H9 (cell line): Measurements from ENCODE around the gene SLC29A4. TPM values are rescaled to one million over a fixed set of nuclear protein-coding genes. Genes with fewer than 3 reads are reported as not detected.

ENCODE experiments used
- DNase-seq: peaks from one replicate; pipeline ENCODE4 v3.0.0-alpha.2; 2017
- H2AFZ ChIP-seq: one replicate; pipeline ENCODE4 v1.6.1; 2013; ENCODE audit warnings: mild to moderate bottlenecking, low read length, control low read depth, moderate library complexity
- H2AK5ac ChIP-seq: 2 replicates; pipeline ENCODE4 v1.6.1; 2013; ENCODE audit warnings: low read length, control low read depth, mixed read lengths; ENCODE audit not compliant: insufficient read length
- H2BK120ac ChIP-seq: one replicate; pipeline ENCODE4 v1.6.1; 2013; ENCODE audit warnings: low read depth, mild to moderate bottlenecking, low read length, control low read depth, inconsistent platforms; ENCODE audit not compliant: poor library complexity, severe bottlenecking
- H2BK12ac ChIP-seq: 2 replicates; pipeline ENCODE4 v1.6.1; 2013; ENCODE audit warnings: low read length, control low read depth, mixed read lengths, low read depth; ENCODE audit not compliant: insufficient read length
- H2BK15ac ChIP-seq: 2 replicates; pipeline ENCODE4 v1.6.1; 2013; ENCODE audit warnings: low read depth, low read length, control low read depth
- H2BK20ac ChIP-seq: one replicate; pipeline ENCODE4 v1.6.1; 2013; ENCODE audit warnings: low read depth, mild to moderate bottlenecking, low read length, control low read depth, inconsistent platforms; ENCODE audit not compliant: poor library complexity, severe bottlenecking
- H2BK5ac ChIP-seq: 2 replicates; pipeline ENCODE4 v1.6.1; 2013; ENCODE audit warnings: low read length, control low read depth, mixed read lengths; ENCODE audit not compliant: insufficient read length
- H3K14ac ChIP-seq: 2 replicates; pipeline ENCODE4 v1.6.1; 2013; ENCODE audit warnings: low read length, control low read depth; ENCODE audit not compliant: insufficient read depth
- H3K18ac ChIP-seq: 2 replicates; pipeline ENCODE4 v1.6.1; 2013; ENCODE audit warnings: low read depth, mild to moderate bottlenecking, mixed read lengths, low read length, control low read depth; ENCODE audit not compliant: insufficient read length
- H3K23ac ChIP-seq: 2 replicates; pipeline ENCODE4 v1.6.1; 2013; ENCODE audit warnings: low read length, control low read depth, mixed read lengths, low read depth; ENCODE audit not compliant: insufficient read length
- H3K23me2 ChIP-seq: 2 replicates; pipeline ENCODE4 v1.6.1; 2013; ENCODE audit warnings: low read depth, mild to moderate bottlenecking, mixed read lengths, low read length, control low read depth; ENCODE audit not compliant: insufficient read length, poor library complexity, severe bottlenecking
- H3K27ac ChIP-seq: 2 replicates; pipeline ENCODE4 v1.5.1; 2013; ENCODE audit warnings: low read length, control low read depth, mixed read lengths, low read depth; ENCODE audit not compliant: insufficient read length
- H3K27me3 ChIP-seq: 2 replicates; pipeline ENCODE4 v1.6.1; 2013; ENCODE audit warnings: low read length, control low read depth, inconsistent platforms; ENCODE audit not compliant: insufficient read depth
- H3K4ac ChIP-seq: 2 replicates; pipeline ENCODE4 v1.6.1; 2013; ENCODE audit warnings: low read depth, mild to moderate bottlenecking, control low read depth, inconsistent platforms, low read length, moderate library complexity
- H3K4me1 ChIP-seq: 2 replicates; pipeline ENCODE4 v1.6.1; 2013; ENCODE audit warnings: low read length, control low read depth, inconsistent platforms; ENCODE audit not compliant: insufficient read depth
- H3K4me2 ChIP-seq: 2 replicates; pipeline ENCODE4 v1.6.1; 2013; ENCODE audit warnings: low read length, control low read depth, mixed read lengths; ENCODE audit not compliant: insufficient read length, insufficient read depth
- H3K56ac ChIP-seq: 2 replicates; pipeline ENCODE4 v1.6.1; 2013; ENCODE audit warnings: low read depth, mild to moderate bottlenecking, mixed read lengths, low read length, control low read depth; ENCODE audit not compliant: insufficient read length
- H3K79me1 ChIP-seq: 2 replicates; pipeline ENCODE4 v1.6.1; 2013; ENCODE audit warnings: low read depth, mild to moderate bottlenecking, moderate library complexity, low read length, control low read depth, inconsistent platforms; ENCODE audit not compliant: insufficient read depth, poor library complexity, severe bottlenecking
- H3K79me2 ChIP-seq: 2 replicates; pipeline ENCODE4 v1.6.1; 2013; ENCODE audit warnings: low read length, control low read depth, inconsistent platforms; ENCODE audit not compliant: insufficient read depth
- H3K9ac ChIP-seq: 2 replicates; pipeline ENCODE4 v1.6.1; 2013; ENCODE audit warnings: low read length, control low read depth, mixed read lengths; ENCODE audit not compliant: insufficient read length; ENCODE audit errors: extremely low read depth
- H3K9me3 ChIP-seq: one replicate; pipeline ENCODE4 v1.6.1; 2013; ENCODE audit warnings: low read depth, low read length, inconsistent platforms; ENCODE audit not compliant: control insufficient read depth
- H3T11ph ChIP-seq: one replicate; pipeline ENCODE4 v1.6.1; 2013; ENCODE audit warnings: mild to moderate bottlenecking, low read length, control low read depth, inconsistent platforms
- H4K20me1 ChIP-seq: one replicate; pipeline ENCODE4 v1.6.1; 2013; ENCODE audit not compliant: control insufficient read depth, insufficient read length, insufficient read depth
- H4K5ac ChIP-seq: 2 replicates; pipeline ENCODE4 v1.6.1; 2013; ENCODE audit warnings: low read depth, mild to moderate bottlenecking, mixed read lengths, low read length, control low read depth; ENCODE audit not compliant: insufficient read length
- H4K8ac ChIP-seq: replicated peaks from 2 replicates; pipeline ENCODE4 v1.6.1; 2013; ENCODE audit warnings: low read length, control low read depth, mixed read lengths, low read depth; ENCODE audit not compliant: insufficient read length
- H4K91ac ChIP-seq: 2 replicates; pipeline ENCODE4 v1.6.1; 2013; ENCODE audit warnings: low read depth, mild to moderate bottlenecking, moderate library complexity, mixed read lengths, low read length, control low read depth; ENCODE audit not compliant: insufficient read length
- H3K27ac Mint-ChIP-seq, 3 experiments: 2 replicates in 2 of 3; 3 replicates in 1 of 3; pipeline ENCODE4 v1.8.0; 2020 to 2021; ENCODE audit warnings: mixed read lengths in 3 of 3, mild to moderate bottlenecking in 1 of 3, moderate library complexity in 1 of 3
- H3K27me3 Mint-ChIP-seq: 2 replicates; pipeline ENCODE4 v1.8.0; 2021; ENCODE audit warnings: low read depth, mild to moderate bottlenecking, moderate library complexity, mixed read lengths
- H3K36me3 Mint-ChIP-seq, 3 experiments: 2 replicates in 2 of 3; 3 replicates in 1 of 3; pipeline ENCODE4 v1.8.0; 2020 to 2021; ENCODE audit warnings: low read depth in 3 of 3, mixed read lengths in 3 of 3; ENCODE audit not compliant: insufficient read depth in 1 of 3
- H3K4me1 Mint-ChIP-seq, 2 experiments: 2 replicates each; pipeline ENCODE4 v1.8.0; 2020; ENCODE audit warnings: mixed read lengths in 2 of 2
- H3K4me3 Mint-ChIP-seq, 2 experiments: 2 replicates in 1 of 2; 3 replicates in 1 of 2; pipeline ENCODE4 v1.8.0; 2020 to 2021; ENCODE audit warnings: mild to moderate bottlenecking in 2 of 2, mixed read lengths in 2 of 2, moderate library complexity in 1 of 2
- H3K9me3 Mint-ChIP-seq, 2 experiments: 2 replicates in 1 of 2; 3 replicates in 1 of 2; pipeline ENCODE4 v1.8.0; 2020; ENCODE audit warnings: mild to moderate bottlenecking in 2 of 2, mixed read lengths in 2 of 2, moderate library complexity in 1 of 2
- CTCF ChIP-seq: fragments of 200-600 bp; sonication (generic); conservative IDR thresholded peaks from 3 replicates; pipeline ENCODE4 v1.8.0; 2021; ENCODE audit warnings: antibody characterized with exemption, mild to moderate bottlenecking
- WGBS: extraction: QIAGEN DNeasy Blood & Tissue Kit; methylation state at CpG from one replicate; pipeline ENCODE4 v1.1.7; 2013; ENCODE audit warnings: missing lambda C conversion rate, low lambda C conversion rate, mixed read lengths; ENCODE audit not compliant: insufficient read length; ENCODE audit errors: extremely low coverage; 5-methylcytosine and 5-hydroxymethylcytosine counted together
- total RNA-seq: library from RNA; stranded (reverse); gene quantifications from 2 replicates; pipeline ENCODE4 v1.2.1, GENCODE V29; 2021

The SLC29A4 gene
- total RNA-seq, 1 experiment from 2014 or later: 12.4 TPM

GRCh38 chr7:5276611-5277010, 6.1 kb upstream of the SLC29A4 start:
- no peak for TF ChIP-seq CTCF
- H3K36me3 Mint-ChIP-seq: no peaks in the 10 kb centered on the region

More at GRCh38 chr7:5276611-5277010, 6.1 kb upstream of the SLC29A4 start:
- Mint-ChIP-seq H3K4me3 (no peak overlapping the region), H3K27me3 (peaks cover 34% of the 10 kb centered on the region), H3K4me1 (peaks cover 0 to 16% of the 10 kb centered on the region in 2 experiments; a peak in 2 of 4 replicates), H3K27ac (no peak overlapping the region), H3K9me3 (no peaks in the 10 kb centered on the region)
- WGBS: no CpG with 5 or more reads among the region's 15 CpGs
- no peaks in the 10 kb centered on the region for H3K27me3 ChIP-seq
- no peak overlapping the region for H3K23ac ChIP-seq
- no peaks in the 10 kb centered on the region for H3K79me2 ChIP-seq
- no peak overlapping the region for H2AK5ac ChIP-seq
- no peak for DNase-seq
- H4K5ac ChIP-seq: no peak overlapping the region
- no peak overlapping the region for H3K27ac ChIP-seq
- H2BK20ac ChIP-seq: no peak overlapping the region
- H3T11ph ChIP-seq: no peak overlapping the region
- H4K20me1 ChIP-seq: no peaks in the 10 kb centered on the region
- H3K14ac ChIP-seq: no peak overlapping the region
- H2BK12ac ChIP-seq: no peak overlapping the region
- H3K4me2 ChIP-seq: no peak overlapping the region
- no peaks in the 10 kb centered on the region for H3K9me3 ChIP-seq
- no peaks in the 10 kb centered on the region for H3K79me1 ChIP-seq
- no peaks in the 10 kb centered on the region for H3K23me2 ChIP-seq
- H3K4me1 ChIP-seq: no peaks in the 10 kb centered on the region
- H3K4ac ChIP-seq: no peak overlapping the region
- no peak overlapping the region for H4K8ac ChIP-seq
- H3K56ac ChIP-seq: no peak overlapping the region
- no peak overlapping the region for H3K18ac ChIP-seq
- H2BK15ac ChIP-seq: no peak overlapping the region
- no peak overlapping the region for H2BK5ac ChIP-seq
- H2AFZ ChIP-seq: no peak overlapping the region
- H4K91ac ChIP-seq: no peak overlapping the region
- no peak overlapping the region for H2BK120ac ChIP-seq
- H3K9ac ChIP-seq: no peak overlapping the region
